GM19043 (cell line): ENCODE results near the gene OSBPL10.
"Not testable (repeated sequence)": the region's sequence is repeated elsewhere in the genome, so short reads cannot be mapped to it uniquely, and the experiment has no call there.

Experiments used
- ATAC-seq: cut with Tn5 transposase; IDR thresholded peaks from one replicate; pipeline ENCODE4 v1.9.1; 2021; ENCODE audit warnings: low read depth; ENCODE audit not compliant: unreplicated experiment

The OSBPL10 gene

DNA sequence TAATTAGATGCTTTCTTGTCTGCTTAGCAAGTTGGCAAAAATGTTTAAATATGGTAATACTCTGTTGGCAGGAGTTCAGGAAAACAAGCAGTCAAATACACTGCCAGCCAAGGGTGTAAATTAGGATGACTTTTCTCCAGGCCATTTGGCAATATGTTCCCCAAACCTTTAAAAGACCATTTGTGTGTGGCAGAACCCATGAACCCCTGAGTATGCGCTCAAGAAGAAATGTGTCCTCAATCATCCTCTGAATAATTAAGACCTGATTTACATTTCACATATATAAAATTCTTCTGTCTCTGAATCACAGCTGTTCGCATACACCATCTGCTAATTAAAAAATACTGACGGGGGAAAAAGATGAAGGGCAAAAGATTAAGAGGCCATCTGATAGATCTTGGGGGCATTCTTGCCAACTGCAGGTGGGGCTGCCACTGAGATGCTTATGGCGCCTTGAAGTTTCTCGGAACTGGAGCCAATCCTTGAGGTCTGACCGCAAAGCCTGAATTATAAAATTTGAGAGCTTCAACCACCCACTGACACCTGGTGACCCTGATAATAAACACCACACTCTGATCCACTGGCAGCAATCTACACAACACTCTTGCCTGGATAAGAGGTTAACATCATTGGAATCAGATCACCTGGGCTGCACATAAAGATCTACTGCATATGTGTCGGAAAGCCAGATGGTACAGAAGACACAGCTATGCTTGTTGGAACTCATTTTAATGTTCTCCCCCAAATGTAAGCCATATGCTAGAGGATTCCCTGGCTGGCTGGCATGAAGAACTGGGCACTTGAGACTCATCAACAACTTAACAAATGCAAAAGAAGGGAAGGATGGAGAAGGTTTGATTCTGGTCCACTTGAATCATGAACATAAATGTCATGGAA lies 190.6 kb downstream of the OSBPL10 start:
- no peak for ATAC-seq

DNA sequence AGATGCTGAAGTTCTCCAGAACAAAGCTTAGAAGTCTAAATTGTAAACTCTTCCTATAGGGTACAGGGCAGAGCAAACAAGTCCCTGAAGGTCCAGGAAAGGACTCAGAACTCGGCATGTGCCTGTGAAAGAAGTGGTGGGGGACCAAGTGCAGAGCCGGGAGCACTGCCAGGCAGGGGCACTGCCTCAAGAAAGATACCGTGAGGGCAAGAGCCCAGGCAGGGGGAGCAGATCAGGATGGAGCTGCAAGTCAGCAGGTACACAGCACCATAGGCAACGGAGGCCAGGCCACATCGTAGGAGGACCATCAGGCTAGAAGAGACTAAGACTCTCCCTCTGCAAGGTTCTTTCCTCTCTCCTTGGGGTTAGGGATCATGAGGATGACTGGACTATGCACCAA lies 191.6 kb downstream of the OSBPL10 start:
- ATAC-seq = no peak

DNA sequence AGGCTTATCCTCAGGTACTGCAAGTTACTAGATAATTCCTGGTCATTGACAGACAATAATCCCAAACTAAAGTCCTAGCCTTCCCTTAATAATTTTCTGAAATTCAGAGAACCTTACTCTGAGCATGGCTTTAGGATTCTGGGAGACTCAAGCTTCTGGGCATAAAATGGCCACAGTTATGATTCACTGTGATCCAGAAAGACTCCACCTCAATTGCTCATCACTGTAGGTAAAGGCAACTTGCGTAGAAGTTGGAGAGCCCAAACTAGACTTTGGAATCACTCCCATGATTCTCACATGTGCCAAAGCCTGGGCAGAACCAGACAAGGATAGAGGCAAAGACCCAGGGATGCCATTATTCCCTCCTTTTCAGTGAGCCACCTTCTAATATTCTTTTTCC lies 195.3 kb downstream of the OSBPL10 start:
- ATAC-seq = no peak

DNA sequence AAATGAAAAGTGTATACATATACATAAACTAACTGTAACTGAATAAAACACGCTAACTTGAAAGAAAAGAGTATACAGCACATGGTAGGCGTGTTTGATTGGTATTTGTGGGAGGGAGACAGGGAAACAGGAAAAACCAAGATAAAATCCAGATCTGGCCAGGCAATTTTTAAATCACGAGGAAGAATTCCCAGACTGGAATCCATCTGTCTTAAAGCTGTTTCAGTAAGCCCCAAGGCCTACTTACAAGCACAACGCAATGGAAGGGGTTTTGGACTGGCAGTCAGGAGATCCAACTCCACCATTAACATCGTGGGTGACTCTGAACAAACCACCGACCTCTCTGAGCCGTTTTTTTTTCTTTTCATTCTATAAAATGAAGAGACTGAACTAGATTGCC lies 195.8 kb downstream of the OSBPL10 start:
- no peak for ATAC-seq

DNA sequence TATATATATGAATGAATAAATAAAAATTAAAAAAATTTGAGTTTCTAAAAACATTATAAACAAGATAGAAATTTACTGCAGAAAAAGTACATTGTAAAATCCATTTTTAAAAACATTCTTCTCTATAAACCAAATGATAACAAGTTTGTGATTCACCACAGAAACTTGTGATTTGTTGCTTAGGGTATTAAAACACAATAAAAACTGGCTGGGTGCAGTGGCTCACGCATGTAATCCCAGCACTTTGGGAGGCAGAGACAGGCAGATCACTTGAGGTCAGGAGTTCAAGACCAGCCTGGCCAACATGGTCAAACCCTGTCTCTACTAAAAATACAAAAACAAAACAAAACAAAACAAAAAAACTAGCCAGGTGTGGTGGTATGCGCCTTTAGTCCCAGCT lies 197.2 kb downstream of the OSBPL10 start:
- not testable (repeated sequence) for ATAC-seq

DNA sequence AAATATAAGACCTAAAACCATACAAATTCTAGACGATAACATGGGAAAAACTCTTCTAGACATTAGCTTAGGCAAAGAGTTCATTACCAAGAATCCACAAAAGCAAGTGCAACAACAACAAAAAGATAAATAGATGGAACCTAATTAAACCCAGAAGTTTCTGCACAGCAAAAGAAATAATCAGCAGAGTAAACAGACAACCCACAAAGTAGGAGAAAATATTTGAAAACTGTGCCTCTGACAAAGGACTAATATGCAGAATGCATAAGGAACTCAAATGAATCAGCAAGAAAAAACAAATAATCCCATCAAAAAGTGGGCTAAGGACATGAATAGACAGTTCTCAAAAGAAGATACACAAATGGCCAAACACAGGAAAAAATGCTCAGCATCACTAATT lies 198.8 kb downstream of the OSBPL10 start:
- ATAC-seq = not testable (repeated sequence)

DNA sequence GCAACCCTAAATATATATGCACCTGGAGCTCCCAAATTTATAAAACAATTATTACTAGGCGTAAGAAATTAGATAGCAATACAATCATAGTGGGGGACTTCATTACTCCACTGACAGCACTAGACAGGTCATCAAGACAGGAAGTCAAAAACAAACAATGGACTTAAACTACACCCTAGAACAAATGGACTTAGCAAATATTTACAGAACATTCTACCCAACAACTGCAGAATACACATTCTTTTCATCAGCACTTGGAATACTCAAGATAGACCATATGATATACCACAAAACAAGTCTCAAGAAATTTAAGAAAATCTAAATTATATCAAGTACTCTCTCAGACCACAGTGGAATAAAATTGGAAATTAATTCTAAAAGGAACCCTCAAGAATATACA lies 201.5 kb downstream of the OSBPL10 start:
- no peak for ATAC-seq

DNA sequence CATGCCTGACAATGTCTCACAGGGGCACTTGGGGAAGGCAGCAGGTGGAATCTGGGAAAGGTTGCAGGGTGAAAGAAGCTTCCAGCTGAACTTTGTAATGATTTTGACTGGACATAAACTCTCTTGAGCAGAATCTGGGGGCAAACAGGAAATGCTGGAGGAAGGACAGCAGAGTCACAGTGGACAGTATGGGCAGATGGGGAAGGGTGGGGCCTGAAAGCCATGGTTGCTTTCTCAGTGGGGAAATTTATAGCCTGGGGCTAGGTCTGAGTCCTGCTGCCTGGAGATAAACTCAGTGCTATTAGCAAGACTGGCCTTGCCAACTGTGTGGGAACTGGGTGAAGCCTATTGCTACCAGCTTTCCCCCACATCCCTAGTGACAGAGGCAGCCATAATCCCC lies 203.2 kb downstream of the OSBPL10 start:
- ATAC-seq = no peak

DNA sequence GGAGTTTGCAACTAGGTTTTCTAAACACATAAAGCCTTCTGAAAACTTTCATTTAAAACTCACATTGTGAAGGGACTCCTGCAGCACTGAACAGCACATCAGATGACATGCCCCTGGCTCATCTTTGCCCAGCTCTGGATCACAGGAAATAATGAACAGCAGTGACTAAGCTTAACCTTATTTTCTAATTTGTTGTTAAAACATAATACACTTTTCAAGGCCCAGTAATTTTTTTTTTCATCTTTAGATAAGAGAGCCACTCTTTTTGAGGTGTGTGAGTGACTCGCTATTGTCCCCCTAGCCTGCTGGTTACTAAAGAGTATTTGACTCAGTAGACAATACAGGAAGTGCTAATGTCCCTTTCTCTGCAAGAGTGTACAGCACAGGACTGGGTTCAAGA lies 204.0 kb downstream of the OSBPL10 start:
- ATAC-seq = no peak

DNA sequence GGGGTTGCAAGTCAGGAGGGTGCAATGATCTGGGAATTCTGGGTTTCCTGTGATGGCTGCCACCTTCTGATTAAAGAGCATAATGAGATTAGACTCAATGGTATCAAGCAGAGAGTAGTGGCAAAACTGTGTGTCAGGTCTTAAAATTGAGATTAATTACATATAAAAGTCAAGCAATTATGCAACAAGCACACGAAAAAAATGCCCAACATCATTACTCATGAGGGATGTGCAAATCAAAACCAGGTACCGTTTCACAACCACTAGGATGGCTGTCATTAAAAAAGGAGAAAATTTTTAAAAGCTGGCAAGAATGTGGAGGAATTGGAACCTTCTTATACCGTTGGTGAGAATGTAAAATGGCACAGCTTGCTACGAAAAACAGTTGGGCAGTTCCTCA lies 205.0 kb downstream of the OSBPL10 start:
- ATAC-seq = no peak

DNA sequence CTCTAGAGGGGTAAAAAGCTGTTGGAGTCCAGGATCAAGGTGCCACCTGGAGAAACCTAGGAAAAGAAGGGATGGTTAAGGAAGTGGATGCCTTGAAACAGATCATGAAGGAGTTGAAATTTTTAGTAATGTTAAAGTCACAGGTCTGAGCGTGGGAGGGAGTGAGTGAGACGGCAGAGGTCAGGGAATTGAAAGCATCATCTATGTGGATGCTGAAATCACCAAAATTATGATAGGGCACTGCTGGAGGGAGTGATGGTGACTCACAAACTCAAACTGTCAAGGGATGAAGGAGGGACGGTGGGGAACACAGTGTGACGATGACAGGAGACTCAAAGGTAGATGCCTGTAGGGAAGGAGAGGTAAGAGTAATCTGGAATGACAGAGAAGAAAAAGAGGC lies 205.7 kb downstream of the OSBPL10 start:
- no peak for ATAC-seq

DNA sequence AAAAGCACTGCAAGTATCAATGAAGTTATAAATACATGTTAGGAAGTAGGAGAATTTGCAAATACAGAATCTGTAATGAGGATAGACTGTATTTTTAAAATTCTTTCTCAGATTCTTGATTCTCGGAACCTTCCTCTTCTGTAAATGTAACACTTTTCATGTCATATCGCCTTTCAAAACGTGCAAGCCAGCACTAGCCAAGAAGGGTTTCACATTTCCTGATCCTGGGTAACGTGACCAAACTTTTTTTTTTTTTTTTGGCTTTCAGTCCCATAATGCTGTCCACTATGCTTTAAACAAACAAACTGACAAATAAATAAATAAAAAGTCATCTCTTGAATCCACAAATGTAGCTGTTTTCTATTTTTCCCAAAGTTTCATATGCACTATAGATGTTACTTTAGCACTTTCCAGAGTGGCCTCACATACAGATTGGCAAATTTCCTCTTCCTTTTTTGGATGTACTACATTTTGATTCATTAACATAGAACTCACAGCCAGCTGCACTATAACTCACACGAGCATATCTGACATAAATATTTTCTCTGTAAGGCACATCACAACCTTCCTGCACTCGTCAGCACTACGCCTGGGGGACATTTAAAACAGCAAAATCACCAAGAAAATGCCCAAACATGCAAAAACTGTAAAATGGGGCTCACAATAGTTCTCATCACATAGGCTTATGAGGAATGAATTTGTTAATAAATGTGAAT lies 208.1 kb downstream of the OSBPL10 start:
- ATAC-seq = no peak

DNA sequence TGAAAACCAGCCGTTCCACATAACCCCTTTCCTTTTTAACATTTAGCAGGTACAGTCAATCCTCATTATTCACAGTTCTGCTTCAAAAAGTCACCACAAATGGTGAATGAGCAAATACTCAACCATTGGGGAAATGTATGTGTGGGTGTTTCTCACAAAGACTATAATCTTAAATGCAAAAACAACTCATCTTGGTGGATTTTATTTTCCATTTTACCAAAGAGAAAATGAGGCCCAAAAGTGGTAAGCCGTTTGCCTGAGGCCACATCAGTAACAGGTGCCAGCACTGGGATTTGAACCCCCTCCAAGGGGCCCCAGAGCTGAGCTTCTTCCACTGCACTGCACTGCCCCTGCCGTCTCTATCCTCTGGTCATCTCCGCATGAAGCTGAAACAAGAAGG lies 208.8 kb downstream of the OSBPL10 start:
- no peak for ATAC-seq

DNA sequence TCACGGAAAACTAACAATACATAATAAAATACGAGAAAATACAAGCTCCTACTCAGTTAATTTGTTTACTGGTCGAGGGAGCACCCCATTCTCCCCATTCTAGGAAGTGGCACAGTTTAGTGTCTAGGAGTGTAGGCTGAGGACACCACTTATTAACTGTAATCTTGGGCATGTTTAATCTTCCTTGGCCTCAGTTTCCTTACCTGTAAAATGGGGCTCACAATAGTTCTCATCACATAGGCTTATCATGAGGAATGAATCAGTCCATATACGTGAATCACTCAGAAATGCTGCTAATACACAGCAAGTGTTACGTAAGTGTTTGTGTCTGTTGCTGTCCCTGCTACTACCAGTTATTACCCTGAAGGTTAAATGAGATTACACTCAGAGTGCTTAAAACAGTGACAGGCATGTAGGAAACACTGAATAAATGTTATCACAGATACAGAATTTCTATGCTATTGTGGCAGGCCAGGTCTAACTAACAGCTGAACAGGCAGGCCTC lies 210.2 kb downstream of the OSBPL10 start:
- no peak for ATAC-seq

DNA sequence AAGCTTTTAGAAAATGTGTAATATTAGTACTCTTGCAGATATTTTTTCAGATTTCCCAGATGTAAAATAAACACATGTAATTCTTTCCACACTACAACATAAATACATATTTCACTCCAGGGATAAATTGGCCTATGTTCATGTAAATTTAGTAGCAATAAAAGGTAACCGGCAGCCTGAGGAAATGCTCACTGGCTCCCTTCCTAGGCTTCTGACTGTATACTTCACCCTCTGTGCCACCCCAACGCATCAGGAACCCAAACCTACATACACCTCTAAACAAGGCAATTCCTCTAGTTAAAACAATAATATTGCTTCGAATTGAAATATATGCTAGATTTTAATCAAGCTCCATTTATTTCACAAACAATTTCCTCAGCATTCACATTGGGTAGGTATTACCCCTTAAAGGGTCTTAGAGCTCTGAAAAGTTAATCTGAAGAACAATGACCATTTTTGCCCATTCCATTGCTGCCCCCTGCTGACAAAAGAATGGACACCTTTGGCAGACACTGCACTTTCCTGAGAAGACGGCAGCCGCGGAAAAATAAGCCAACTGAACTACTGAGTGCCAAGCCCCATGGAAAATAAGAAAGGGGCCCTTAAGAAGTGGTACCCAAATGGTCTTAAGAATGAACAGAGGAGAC lies 212.5 kb downstream of the OSBPL10 start:
- no peak for ATAC-seq

DNA sequence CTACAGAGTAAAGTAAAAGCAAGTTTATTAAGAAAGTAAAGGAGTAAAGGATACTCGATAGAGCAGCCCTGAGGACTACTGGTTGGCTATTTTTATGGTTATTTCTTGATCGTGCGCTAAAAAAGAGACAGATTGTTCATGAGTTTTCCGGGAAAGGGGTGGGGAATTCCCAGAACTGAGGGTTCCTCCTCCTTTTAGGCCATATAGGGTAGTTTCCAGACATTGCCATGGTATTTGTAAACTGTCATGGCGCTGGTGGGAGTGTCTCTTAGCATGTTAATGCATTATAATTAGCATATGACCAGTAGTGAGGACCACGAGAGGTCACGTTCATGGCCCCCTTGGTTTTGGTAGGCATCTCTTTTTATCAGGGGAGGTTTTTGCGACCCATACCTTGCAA lies 213.1 kb downstream of the OSBPL10 start:
- ATAC-seq = no peak

DNA sequence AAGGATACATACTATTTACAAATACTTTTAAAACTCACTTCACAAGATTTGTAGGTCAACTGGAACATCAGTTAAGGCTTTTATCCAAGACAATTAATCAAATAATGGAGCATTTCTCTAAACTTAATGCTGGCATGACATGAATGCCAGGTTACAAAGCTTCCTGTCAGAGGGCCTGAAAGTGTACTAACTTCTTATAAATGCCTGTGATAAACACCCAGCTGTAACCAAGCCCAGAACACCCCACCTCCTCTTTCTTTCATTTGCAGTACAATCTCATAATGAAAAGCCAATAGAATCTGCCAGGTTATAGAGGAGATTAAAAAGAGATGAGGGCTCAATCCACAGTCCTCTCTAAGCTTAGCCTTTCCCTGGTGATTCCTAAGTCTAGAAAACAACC lies 214.4 kb downstream of the OSBPL10 start:
- ATAC-seq = no peak

DNA sequence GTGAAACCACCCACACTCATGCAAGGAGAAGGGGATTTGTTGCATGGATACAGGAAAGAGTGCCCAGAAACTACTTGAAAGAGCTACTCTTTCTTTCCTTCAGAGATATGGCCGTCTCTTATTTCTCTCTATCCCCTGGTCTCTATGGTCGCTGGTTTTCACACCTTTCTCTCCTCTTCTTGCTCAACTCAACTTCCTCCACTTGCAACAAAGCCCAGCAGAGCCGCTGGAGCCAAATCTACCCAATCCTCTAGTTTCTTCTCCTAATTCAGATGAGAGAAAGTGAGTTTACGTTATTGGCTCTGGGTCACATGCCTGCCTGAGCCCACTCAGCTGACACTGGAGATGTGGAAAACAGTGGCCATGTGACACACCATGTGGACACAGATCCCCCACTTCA lies 215.2 kb downstream of the OSBPL10 start:
- no peak for ATAC-seq

DNA sequence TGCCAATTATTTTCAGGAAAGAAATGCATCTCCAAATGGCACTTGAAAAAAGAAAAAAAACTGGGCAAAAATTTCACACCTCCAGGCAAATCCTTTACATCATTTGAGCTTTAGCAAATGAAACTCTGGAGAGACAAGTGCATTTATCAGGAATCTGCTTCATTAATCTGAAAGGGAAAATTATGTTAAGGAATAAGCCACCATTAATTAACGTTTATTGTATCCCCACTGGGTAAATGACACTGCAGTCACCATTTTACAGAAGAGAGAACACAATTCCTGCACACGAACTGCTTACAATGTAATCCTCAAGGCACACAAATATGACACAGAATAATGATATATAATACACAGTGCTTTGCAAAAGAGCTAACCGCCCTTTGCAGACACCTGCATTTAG lies 217.3 kb downstream of the OSBPL10 start:
- ATAC-seq = no peak

DNA sequence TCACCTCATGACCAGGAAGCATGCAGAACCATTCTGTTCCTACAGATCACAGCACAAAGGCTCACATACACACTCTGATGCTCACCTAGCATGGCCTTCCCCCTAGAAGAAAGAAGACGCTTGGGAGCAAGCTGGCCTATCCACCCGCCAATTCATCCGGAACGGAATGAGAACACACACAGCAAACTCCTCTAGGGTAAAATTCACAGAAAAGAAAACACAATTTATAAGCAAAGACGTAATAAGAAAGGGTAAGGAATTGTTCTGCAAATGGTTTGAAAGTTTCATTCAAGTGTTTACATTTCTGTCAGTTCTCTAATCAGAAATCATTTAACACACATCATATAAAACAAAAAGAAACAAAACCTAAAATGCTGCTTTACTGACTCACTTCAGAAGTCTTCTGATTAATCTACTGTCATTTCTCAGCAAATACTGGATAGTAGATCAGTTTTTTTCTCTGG lies 218.1 kb downstream of the OSBPL10 start:
- no peak for ATAC-seq

DNA sequence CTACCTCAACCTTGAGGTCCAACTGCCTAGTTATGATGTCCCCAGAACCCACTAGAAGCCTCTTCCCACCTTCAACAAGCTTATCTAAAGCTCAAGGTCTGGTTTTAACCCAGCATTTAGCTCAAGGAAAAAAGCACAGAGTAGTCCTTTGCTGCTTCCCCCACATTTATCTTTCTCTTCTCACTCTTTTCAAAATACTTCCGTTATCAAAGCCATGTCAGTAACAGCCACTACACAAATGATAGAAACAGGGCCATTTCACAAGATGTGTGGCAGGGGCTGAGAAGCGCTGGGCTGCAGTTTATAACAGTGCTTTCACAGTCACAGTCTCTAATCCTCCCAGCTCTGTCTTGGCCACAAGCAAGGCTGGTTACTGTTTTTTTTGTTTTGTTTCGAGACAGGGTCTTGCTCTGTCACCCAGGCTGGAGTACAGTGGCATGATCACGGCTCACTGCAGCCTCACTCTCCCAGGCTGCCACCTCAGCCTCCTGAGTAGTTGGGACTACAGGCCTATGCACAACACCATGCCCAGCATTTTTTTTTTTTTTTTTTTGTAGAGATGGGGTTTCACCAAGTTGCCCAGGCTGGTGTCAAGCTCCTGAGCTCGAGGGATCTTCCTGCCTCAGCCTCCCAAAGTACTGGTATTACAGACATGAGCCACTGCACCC lies 218.8 kb downstream of the OSBPL10 start:
- ATAC-seq = no peak
